SK-N-SH (cell line): ENCODE data around the gene ASB15. TPM values are rescaled to one million over a fixed set of nuclear protein-coding genes. Genes with fewer than 3 reads are reported as not detected.

Source experiments
- CTCF ChIA-PET: fragments of 300-600, 350-600 bp; formaldehyde crosslinking; extraction: SDS; loops from one replicate; lab custom pipeline; 2021; lab: Yijun Ruan, JAX
- POLR2A ChIA-PET: fragments of 350-600 bp; sonication (Branson Sonifier 250); formaldehyde crosslinking; extraction: SDS; loops from one replicate; lab custom pipeline; 2020; ENCODE audit warnings: antibody characterized with exemption, inconsistent platforms; lab: Yijun Ruan, JAX
- DNase-seq: peaks from one replicate; pipeline ENCODE4 v3.0.0; 2012
- H2AFZ ChIP-seq: fragments of 200-600 bp; sonication (generic); 2 replicates; pipeline ENCODE4 v1.8.1; 2016; ENCODE audit warnings: antibody characterized with exemption, mild to moderate bottlenecking, low read depth
- H3F3A ChIP-seq: fragments of 200-600 bp; sonication (generic); replicated peaks from 2 replicates; pipeline ENCODE3; 2016; ENCODE audit warnings: antibody characterized with exemption, mild to moderate bottlenecking; ENCODE audit not compliant: insufficient read depth
- H3K27ac ChIP-seq, 2 experiments: fragments of 200-500 bp in 1 of 2; fragments of 200-600 bp in 1 of 2; sonication (Bioruptor generic) in 1 of 2; sonication (generic), shearing (Covaris generic) in 1 of 2; 2 replicates each; pipeline versions ENCODE4 v1.5.1 to v1.6.1; 2014 to 2016; ENCODE audit warnings: low read depth in 2 of 2, inconsistent platforms in 1 of 2, low read length in 1 of 2, mild to moderate bottlenecking in 1 of 2, mixed read lengths in 1 of 2
- H3K27me3 ChIP-seq: fragments of 200-600 bp; sonication (generic), shearing (Covaris generic); 2 replicates; pipeline ENCODE4 v1.6.1; 2016; ENCODE audit warnings: mixed run types; ENCODE audit not compliant: insufficient read depth
- H3K36me3 ChIP-seq, 2 experiments: fragments of 200-500 bp in 1 of 2; fragments of 200-600 bp in 1 of 2; sonication (Bioruptor generic) in 1 of 2; sonication (generic) in 1 of 2; replicated peaks in 1 of 2; 2 replicates each; pipeline versions ENCODE3 to v1.5.1; 2014 to 2016; ENCODE audit warnings: low read length in 1 of 2, mild to moderate bottlenecking in 1 of 2; ENCODE audit not compliant: insufficient read depth in 2 of 2, control insufficient read depth in 1 of 2
- H3K4me1 ChIP-seq, 2 experiments: fragments of 200-500 bp in 1 of 2; fragments of 200-600 bp in 1 of 2; sonication (Bioruptor generic) in 1 of 2; sonication (generic), shearing (Covaris generic) in 1 of 2; 2 replicates each; pipeline versions ENCODE4 v1.5.1 to v1.6.1; 2014 to 2016; ENCODE audit warnings: low read depth in 1 of 2, low read length in 1 of 2, mixed run types in 1 of 2; ENCODE audit not compliant: insufficient read depth in 2 of 2, control insufficient read depth in 1 of 2
- H3K4me2 ChIP-seq: fragments of 200-600 bp; sonication (generic), shearing (Covaris generic); 2 replicates; pipeline ENCODE4 v1.6.1; 2017; ENCODE audit warnings: mixed run types
- H3K4me3 ChIP-seq, 2 experiments: fragments of 200-500 bp in 1 of 2; fragments of 200-600 bp in 1 of 2; sonication (Bioruptor generic) in 1 of 2; sonication (generic), shearing (Covaris generic) in 1 of 2; 2 replicates each; pipeline versions ENCODE4 v1.5.1 to v1.8.1; 2014 to 2016; ENCODE audit warnings: low read depth in 2 of 2, inconsistent platforms in 1 of 2, low read length in 1 of 2, mild to moderate bottlenecking in 1 of 2, mixed read lengths in 1 of 2, moderate library complexity in 1 of 2
- H3K79me2 ChIP-seq: fragments of 200-600 bp; sonication (generic); 2 replicates; pipeline ENCODE4 v1.8.1; 2017; ENCODE audit warnings: mild to moderate bottlenecking; ENCODE audit not compliant: insufficient read depth
- H3K9ac ChIP-seq: fragments of 200-600 bp; sonication (generic); 2 replicates; pipeline ENCODE4 v1.6.1; 2017; ENCODE audit warnings: mixed run types
- H3K9me2 ChIP-seq: fragments of 200-600 bp; sonication (generic); 2 replicates; pipeline ENCODE4 v1.6.1; 2017; ENCODE audit warnings: mixed run types
- H3K9me3 ChIP-seq: fragments of 200-600 bp; sonication (generic); 2 replicates; pipeline ENCODE4 v1.6.1; 2017; ENCODE audit warnings: mixed run types, mild to moderate bottlenecking, moderate library complexity
- H4K20me1 ChIP-seq: fragments of 200-600 bp; sonication (generic); 2 replicates; pipeline ENCODE4 v1.6.1; 2017; ENCODE audit warnings: mild to moderate bottlenecking, mixed run types; ENCODE audit not compliant: insufficient read depth
- EP300 ChIP-seq, 2 experiments: IDR thresholded peaks; 2 replicates each; pipeline versions ENCODE4 v1.4.0 to v1.6.1; 2012; ENCODE audit warnings: borderline replicate concordance in 1 of 2, low read depth in 1 of 2, low read length in 1 of 2
- EZH2phosphoT487 ChIP-seq: fragments of 200-600 bp; sonication (generic); IDR thresholded peaks from 2 replicates; pipeline ENCODE4 v1.6.1; 2017; ENCODE audit warnings: low read depth, mixed run types, mild to moderate bottlenecking, antibody characterized with exemption, moderate library complexity, borderline replicate concordance
- FOXJ3 ChIP-seq: sonication (generic); formaldehyde crosslinking; IDR thresholded peaks from 2 replicates; pipeline ENCODE4 v1.5.1; 2020; ENCODE audit warnings: mild to moderate bottlenecking, missing genetic modification reagents
- FOXM1 ChIP-seq: IDR thresholded peaks from 2 replicates; pipeline ENCODE4 v1.4.0; 2012; ENCODE audit warnings: low read depth, mild to moderate bottlenecking
- GABPA ChIP-seq: IDR thresholded peaks from 2 replicates; pipeline ENCODE4 v1.4.0; 2012; ENCODE audit warnings: low read depth, mild to moderate bottlenecking
- GATA2 ChIP-seq: sonication (generic); formaldehyde crosslinking; IDR thresholded peaks from 2 replicates; pipeline ENCODE4 v1.5.0; 2020; ENCODE audit warnings: mild to moderate bottlenecking, missing genetic modification reagents
- JUND ChIP-seq: IDR thresholded peaks from 2 replicates; pipeline ENCODE4 v1.4.0; 2012
- MEF2A ChIP-seq: IDR thresholded peaks from 2 replicates; pipeline ENCODE4 v1.4.0; 2012; ENCODE audit warnings: low read depth, borderline replicate concordance
- NFIC ChIP-seq: IDR thresholded peaks from 2 replicates; pipeline ENCODE4 v1.4.0; 2012; ENCODE audit warnings: borderline replicate concordance
- PBX3 ChIP-seq: IDR thresholded peaks from 2 replicates; pipeline ENCODE4; 2012
- RCOR1 ChIP-seq: fragments of 150-350 bp; IDR thresholded peaks from 2 replicates; pipeline ENCODE4 v1.6.1; 2017; ENCODE audit warnings: antibody characterized with exemption, low read length
- SMC3 ChIP-seq: IDR thresholded peaks from 2 replicates; pipeline ENCODE4 v1.6.1; 2012; ENCODE audit warnings: low read depth, low read length, improper control_type of control experiment
- TAF1 ChIP-seq: IDR thresholded peaks from 2 replicates; pipeline ENCODE4 v1.6.1; 2012; ENCODE audit warnings: low read depth, mild to moderate bottlenecking, low read length, moderate library complexity, borderline replicate concordance
- WGBS: methylation state at CpG from one replicate; pipeline ENCODE4 v1.1.6; 2017; ENCODE audit warnings: low lambda C conversion rate; 5-methylcytosine and 5-hydroxymethylcytosine counted together
- polyA plus RNA-seq, 3 experiments: library from polyadenylated mRNA; depleted of rRNA; stranded (reverse); fragments of >200 nt; gene quantifications; 2 replicates each; pipeline ENCODE4 v1.2.3, GENCODE V29; 2012
- TF ChIP-seq, protein P1 (sequence below): IDR thresholded peaks from 2 replicates; pipeline ENCODE4 v1.4.0; 2012; ENCODE audit warnings: low read depth
- TF ChIP-seq, protein P2 (sequence below): fragments of 150-350 bp; IDR thresholded peaks from 2 replicates; pipeline ENCODE4 v1.6.1; 2016; ENCODE audit warnings: mild to moderate bottlenecking, low read depth, low read length
- TF ChIP-seq, protein P3 (sequence below): fragments of 200-600 bp; sonication (generic); IDR thresholded peaks from 2 replicates; pipeline ENCODE4 v1.6.1; 2017; ENCODE audit warnings: antibody characterized with exemption, mild to moderate bottlenecking, moderate library complexity
- TF ChIP-seq, protein P4 (sequence below): IDR thresholded peaks from 2 replicates; pipeline ENCODE4 v1.6.1; 2012; ENCODE audit warnings: mild to moderate bottlenecking, low read depth, low read length, moderate library complexity

ASB15 gene
- polyA plus RNA-seq, 1 of the 3 experiments (the other 2 are of a cell fraction), result not detected

GRCh38 chr7:123650595-123650994, 49.0 kb downstream of the ASB15 start:
- Histone ChIP-seq H4K20me1 (no peaks in the 10 kb centered on the region), H3K9ac (no peak overlapping the region), H3F3A (no peaks in the 10 kb centered on the region), H3K27ac (peak overlapping the region in 1 of 2 experiments; percentile 41; a peak in 2 of 4 replicates), H2AFZ (no peak overlapping the region), H3K4me2 (no peak overlapping the region), H3K4me1 (peaks cover 0 to 4% of the 10 kb centered on the region in 2 experiments; a peak in 2 of 4 replicates), H3K79me2 (no peaks in the 10 kb centered on the region), H3K9me2 (no peaks in the 10 kb centered on the region), H3K9me3 (no peaks in the 10 kb centered on the region), H3K27me3 (no peaks in the 10 kb centered on the region), H3K4me3 (no peak overlapping the region), H3K36me3 (no peaks in the 10 kb centered on the region)
- peak; percentile 39 for DNase-seq
- ChIA-PET CTCF (interaction anchor here (0.7 kb wide), 1 partner anchor 31 kb away, joined by 3 read pairs; no protein-coding TSS in a partner anchor), POLR2A (no interaction called here)
- no peak for TF ChIP-seq EZH2phosphoT487
- TF ChIP-seq GABPA, result no peak
- TF ChIP-seq, protein P1, sequence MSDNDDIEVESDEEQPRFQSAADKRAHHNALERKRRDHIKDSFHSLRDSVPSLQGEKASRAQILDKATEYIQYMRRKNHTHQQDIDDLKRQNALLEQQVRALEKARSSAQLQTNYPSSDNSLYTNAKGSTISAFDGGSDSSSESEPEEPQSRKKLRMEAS, result no peak
- no peak for TF ChIP-seq SMC3
- TF ChIP-seq PBX3, result no peak
- TF ChIP-seq, protein P2, sequence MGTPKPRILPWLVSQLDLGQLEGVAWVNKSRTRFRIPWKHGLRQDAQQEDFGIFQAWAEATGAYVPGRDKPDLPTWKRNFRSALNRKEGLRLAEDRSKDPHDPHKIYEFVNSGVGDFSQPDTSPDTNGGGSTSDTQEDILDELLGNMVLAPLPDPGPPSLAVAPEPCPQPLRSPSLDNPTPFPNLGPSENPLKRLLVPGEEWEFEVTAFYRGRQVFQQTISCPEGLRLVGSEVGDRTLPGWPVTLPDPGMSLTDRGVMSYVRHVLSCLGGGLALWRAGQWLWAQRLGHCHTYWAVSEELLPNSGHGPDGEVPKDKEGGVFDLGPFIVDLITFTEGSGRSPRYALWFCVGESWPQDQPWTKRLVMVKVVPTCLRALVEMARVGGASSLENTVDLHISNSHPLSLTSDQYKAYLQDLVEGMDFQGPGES, result no peak
- TF ChIP-seq RCOR1, result no peak
- no peak for TF ChIP-seq JUND
- TF ChIP-seq NFIC, result no peak
- TF ChIP-seq, protein P3, sequence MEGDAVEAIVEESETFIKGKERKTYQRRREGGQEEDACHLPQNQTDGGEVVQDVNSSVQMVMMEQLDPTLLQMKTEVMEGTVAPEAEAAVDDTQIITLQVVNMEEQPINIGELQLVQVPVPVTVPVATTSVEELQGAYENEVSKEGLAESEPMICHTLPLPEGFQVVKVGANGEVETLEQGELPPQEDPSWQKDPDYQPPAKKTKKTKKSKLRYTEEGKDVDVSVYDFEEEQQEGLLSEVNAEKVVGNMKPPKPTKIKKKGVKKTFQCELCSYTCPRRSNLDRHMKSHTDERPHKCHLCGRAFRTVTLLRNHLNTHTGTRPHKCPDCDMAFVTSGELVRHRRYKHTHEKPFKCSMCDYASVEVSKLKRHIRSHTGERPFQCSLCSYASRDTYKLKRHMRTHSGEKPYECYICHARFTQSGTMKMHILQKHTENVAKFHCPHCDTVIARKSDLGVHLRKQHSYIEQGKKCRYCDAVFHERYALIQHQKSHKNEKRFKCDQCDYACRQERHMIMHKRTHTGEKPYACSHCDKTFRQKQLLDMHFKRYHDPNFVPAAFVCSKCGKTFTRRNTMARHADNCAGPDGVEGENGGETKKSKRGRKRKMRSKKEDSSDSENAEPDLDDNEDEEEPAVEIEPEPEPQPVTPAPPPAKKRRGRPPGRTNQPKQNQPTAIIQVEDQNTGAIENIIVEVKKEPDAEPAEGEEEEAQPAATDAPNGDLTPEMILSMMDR, result no peak
- TF ChIP-seq MEF2A, result no peak
- peak in 1 of 2 experiments; percentile 17; a peak in 1 of 4 replicates for TF ChIP-seq EP300 (IDR thresholded peaks at IDR 0.05; ENCODE audit: borderline replicate concordance in 1 of 2, low read depth in 1 of 2, low read length in 1 of 2)
- TF ChIP-seq FOXM1, result no peak
- peak; percentile 43; the same call in 1 of the 2 replicates for TF ChIP-seq GATA2 (CRISPR knock-in tag)
- TF ChIP-seq TAF1, result no peak
- TF ChIP-seq FOXJ3 (CRISPR knock-in tag), result no peak
- TF ChIP-seq, protein P4, sequence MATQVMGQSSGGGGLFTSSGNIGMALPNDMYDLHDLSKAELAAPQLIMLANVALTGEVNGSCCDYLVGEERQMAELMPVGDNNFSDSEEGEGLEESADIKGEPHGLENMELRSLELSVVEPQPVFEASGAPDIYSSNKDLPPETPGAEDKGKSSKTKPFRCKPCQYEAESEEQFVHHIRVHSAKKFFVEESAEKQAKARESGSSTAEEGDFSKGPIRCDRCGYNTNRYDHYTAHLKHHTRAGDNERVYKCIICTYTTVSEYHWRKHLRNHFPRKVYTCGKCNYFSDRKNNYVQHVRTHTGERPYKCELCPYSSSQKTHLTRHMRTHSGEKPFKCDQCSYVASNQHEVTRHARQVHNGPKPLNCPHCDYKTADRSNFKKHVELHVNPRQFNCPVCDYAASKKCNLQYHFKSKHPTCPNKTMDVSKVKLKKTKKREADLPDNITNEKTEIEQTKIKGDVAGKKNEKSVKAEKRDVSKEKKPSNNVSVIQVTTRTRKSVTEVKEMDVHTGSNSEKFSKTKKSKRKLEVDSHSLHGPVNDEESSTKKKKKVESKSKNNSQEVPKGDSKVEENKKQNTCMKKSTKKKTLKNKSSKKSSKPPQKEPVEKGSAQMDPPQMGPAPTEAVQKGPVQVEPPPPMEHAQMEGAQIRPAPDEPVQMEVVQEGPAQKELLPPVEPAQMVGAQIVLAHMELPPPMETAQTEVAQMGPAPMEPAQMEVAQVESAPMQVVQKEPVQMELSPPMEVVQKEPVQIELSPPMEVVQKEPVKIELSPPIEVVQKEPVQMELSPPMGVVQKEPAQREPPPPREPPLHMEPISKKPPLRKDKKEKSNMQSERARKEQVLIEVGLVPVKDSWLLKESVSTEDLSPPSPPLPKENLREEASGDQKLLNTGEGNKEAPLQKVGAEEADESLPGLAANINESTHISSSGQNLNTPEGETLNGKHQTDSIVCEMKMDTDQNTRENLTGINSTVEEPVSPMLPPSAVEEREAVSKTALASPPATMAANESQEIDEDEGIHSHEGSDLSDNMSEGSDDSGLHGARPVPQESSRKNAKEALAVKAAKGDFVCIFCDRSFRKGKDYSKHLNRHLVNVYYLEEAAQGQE, result no peak
- WGBS, result 71% methylated on average over 2 of the region's 2 CpGs
